ENCODE results near the gene SMS. TPM values are rescaled to one million over a fixed set of nuclear protein-coding genes. Genes with fewer than 3 reads are reported as not detected.
A peak's percentile ranks its signal among the peaks of the same experiment; 100 is the strongest.

The SMS gene
- total and polyA plus RNA-seq, 2 of the 4 experiments (the other 2 are of a cell fraction): 176 to 230 TPM

- Histone ChIP-seq H4K5ac (ENCODE audit: low read depth, low read length) (no peak overlapping the region), H3K23ac (ENCODE audit: low read depth, low read length) (no peak overlapping the region), H3K9me3 (ENCODE audit: control insufficient read depth, insufficient read depth, low read length) (no peaks in the 10 kb centered on the region), H2AK5ac (ENCODE audit: low read depth, low read length) (no peak overlapping the region), H2BK120ac (ENCODE audit: low read depth, low read length) (no peak overlapping the region), H3K9ac (ENCODE audit: low read depth, low read length) (no peak overlapping the region), H3K4me1 (ENCODE audit: control insufficient read depth, insufficient read depth, low read length) (peaks cover 20% of the 10 kb centered on the region), H3K27me3 (ENCODE audit: control insufficient read depth, insufficient read depth, low read length) (no peaks in the 10 kb centered on the region; the same call in 1 of the 2 replicates), H2BK15ac (ENCODE audit: low read depth, low read length) (no peak overlapping the region), H4K20me1 (ENCODE audit: insufficient read depth, low read length) (peaks cover 93% of the 10 kb centered on the region), H4K8ac (ENCODE audit: low read depth in 2 of 2, low read length in 2 of 2) (no peak overlapping the region), H3K36me3 (ENCODE audit: control insufficient read depth, insufficient read depth, low read length) (peaks cover 5% of the 10 kb centered on the region; the same call in 1 of the 2 replicates), H3K4me2 (ENCODE audit: low read depth, low read length) (peak overlapping the region; percentile 42; the same call in 1 of the 2 replicates), H3K9me1 (ENCODE audit: insufficient read depth, low read length) (peaks cover 18% of the 10 kb centered on the region), H2AFZ (replicated peaks; ENCODE audit: low read length, poor library complexity) (no peak overlapping the region), H3K79me1 (ENCODE audit: low read depth in 1 of 2, low read length in 2 of 2) (peaks cover 0 to 14% of the 10 kb centered on the region in 2 experiments; a peak in 2 of 4 replicates), H3K27ac (ENCODE audit: insufficient read depth, low read length) (no peak overlapping the region), H3K18ac (ENCODE audit: low read depth, low read length) (no peak overlapping the region), H2BK20ac (ENCODE audit: low read depth, low read length) (no peak overlapping the region), H4K91ac (ENCODE audit: insufficient read depth, low read depth, low read length) (no peak overlapping the region), H3K4ac (ENCODE audit: low read depth, low read length) (no peak overlapping the region), H3K14ac (replicated peaks; ENCODE audit: low read depth, low read length) (no peak overlapping the region), H2AK9ac (replicated peaks; ENCODE audit: low read depth, low read length, poor library complexity) (no peak overlapping the region), H3K4me3 (ENCODE audit: insufficient read depth, low read depth, low read length) (no peak overlapping the region), H3K56ac (ENCODE audit: extremely low read depth, insufficient read depth, low read length) (no peak overlapping the region), H2BK5ac (ENCODE audit: low read depth, low read length, poor library complexity, severe bottlenecking) (peak overlapping the region; percentile 29)
- in situ Hi-C loops (cut with MboI; ENCODE audit: low sequenced_read_pairs) (no loop called here), dilution Hi-C loops (cut with HindIII; ENCODE audit: low sequenced_read_pairs, unreplicated experiment) (no loop called here), intact Hi-C loops (cut with micrococcal nuclease) (no loop called here)
- DNase-seq: no peak
- ChIA-PET POLR2A (ENCODE audit: unreplicated experiment) (no interaction called here), CTCF (interaction anchor here (2.1 kb wide), 1 partner anchor 24 kb away, joined by 6 read pairs; no protein-coding TSS in a partner anchor)
- no CpG with 5 or more reads among the region's 7 CpGs for WGBS, 2 experiments (ENCODE audit: extremely low coverage in 2 of 2, insufficient read length in 1 of 2)
- TF ChIP-seq BHLHE40 (IDR thresholded peaks at IDR 0.05; ENCODE audit: low read depth, low read length) (no peak), NFE2L2 (IDR thresholded peaks at IDR 0.05; ENCODE audit: low read depth, low read length) (no peak)
- no TSS peak for BruUV-seq (replicated peaks)
- ATAC-seq (ENCODE audit: low read depth): no peak
Observed at GRCh38 chrX:21960569-21961541, 20.3 kb downstream of the SMS start.
